Caco-2 (cell line): Measurements from ENCODE around the gene KCNA3. TPM values are rescaled to one million over a fixed set of nuclear protein-coding genes. Genes with fewer than 3 reads are reported as not detected.

Experiments
- Bru-seq: library from RNA; stranded (reverse); fragments of 400-500 nt; gene quantifications from one replicate; lab custom pipeline; 2021; lab: Mats Ljungman, UMichigan
- BruChase-seq, 2 experiments: library from RNA; stranded (reverse); fragments of 400-500 nt; gene quantifications; one replicate each; lab custom pipeline; 2021; lab: Mats Ljungman, UMichigan
- BruUV-seq: library from RNA; stranded (reverse); fragments of 400-500 nt; replicated peaks from 2 replicates; lab custom pipeline; 2021; lab: Mats Ljungman, UMichigan
- CTCF ChIA-PET: fragments of 300-600 bp; sonication (Branson Sonifier 250); formaldehyde crosslinking; loops from one replicate; lab custom pipeline; 2022; ENCODE audit warnings: antibody characterized with exemption; lab: Charles Lee
- POLR2A ChIA-PET: fragments of 300-600 bp; sonication (Branson Sonifier 250); formaldehyde crosslinking; loops from one replicate; lab custom pipeline; 2022; ENCODE audit warnings: antibody characterized with exemption; lab: Charles Lee
- DNase-seq, 2 experiments: peaks; one replicate each; pipeline versions ENCODE4 v3.0.0 to v3.0.0-alpha.2; 2020 to 2022
- H3K27me3 ChIP-seq: replicated peaks from 2 replicates; pipeline ENCODE4 v1.6.0; 2011; ENCODE audit warnings: low read length; ENCODE audit not compliant: control insufficient read depth, insufficient read depth
- H3K36me3 ChIP-seq: 2 replicates; pipeline ENCODE4 v1.5.1; 2011; ENCODE audit warnings: low read length; ENCODE audit not compliant: control insufficient read depth, insufficient read depth
- H3K4me1 ChIP-seq: fragments of 250-450 bp; sonication (Bioruptor Pico); 2 replicates; pipeline ENCODE4 v1.5.1; 2020; ENCODE audit warnings: mild to moderate bottlenecking
- H3K4me3 ChIP-seq: 2 replicates; pipeline ENCODE4 v1.5.1; 2011; ENCODE audit warnings: low read depth, mild to moderate bottlenecking, control low read depth, low read length
- H3K9me3 ChIP-seq: fragments of 250-450 bp; sonication (Bioruptor Pico); 2 replicates; pipeline ENCODE4 v1.5.1; 2020; ENCODE audit warnings: mild to moderate bottlenecking, moderate library complexity
- H3K27ac Mint-ChIP-seq: one replicate; pipeline ENCODE4 v1.8.0; 2022; ENCODE audit warnings: mixed read lengths; ENCODE audit not compliant: unreplicated experiment
- H3K27me3 Mint-ChIP-seq: one replicate; pipeline ENCODE4 v1.8.0; 2022; ENCODE audit warnings: mixed read lengths; ENCODE audit not compliant: insufficient read depth, unreplicated experiment
- H3K36me3 Mint-ChIP-seq: one replicate; pipeline ENCODE4 v1.8.0; 2022; ENCODE audit warnings: mild to moderate bottlenecking, mixed read lengths; ENCODE audit not compliant: insufficient read depth, unreplicated experiment
- H3K4me1 Mint-ChIP-seq: one replicate; pipeline ENCODE4 v1.8.0; 2022; ENCODE audit warnings: low read depth, mixed read lengths; ENCODE audit not compliant: unreplicated experiment
- H3K4me3 Mint-ChIP-seq: one replicate; pipeline ENCODE4 v1.8.0; 2022; ENCODE audit warnings: mild to moderate bottlenecking, moderate library complexity, mixed read lengths; ENCODE audit not compliant: unreplicated experiment
- H3K9me3 Mint-ChIP-seq: one replicate; pipeline ENCODE4 v1.8.0; 2022; ENCODE audit warnings: mixed read lengths; ENCODE audit not compliant: unreplicated experiment
- CTCF ChIP-seq, 2 experiments: fragments of 200-600 bp in 1 of 2; IDR thresholded peaks; 1 replicate in 1 of 2; 2 replicates in 1 of 2; pipeline versions ENCODE4 v1.5.1 to v1.8.0; 2011 to 2022; ENCODE audit warnings: antibody characterized with exemption in 1 of 2, control low read depth in 1 of 2, inconsistent platforms in 1 of 2, low read depth in 1 of 2, low read length in 1 of 2, mild to moderate bottlenecking in 1 of 2, moderate library complexity in 1 of 2; ENCODE audit not compliant: insufficient read depth in 1 of 2, severe bottlenecking in 1 of 2, unreplicated experiment in 1 of 2
- intact Hi-C: fragments of 100-400 bp; cut with micrococcal nuclease; formaldehyde crosslinking; loops from one replicate; pipeline ENCODE4 v1.10.0; 2022; ENCODE audit not compliant: unreplicated experiment
- long read RNA-seq: library from polyadenylated mRNA; stranded (forward); transcript quantifications from one replicate; pipeline ENCODE4 v2.0.0, GENCODE V29; 2022
- total RNA-seq: library from RNA; stranded (reverse); gene quantifications from 2 replicates; pipeline ENCODE4 v1.2.3, GENCODE V29; 2022

KCNA3 gene
- total RNA-seq (not detected in 2 replicates), Bru-seq, nascent RNA (not detected), BruChase-seq, experiment 1, labeled RNA remaining after a 2-hour chase (not detected), BruChase-seq, experiment 2, labeled RNA remaining after a 6-hour chase (not detected)
- long read RNA-seq = 0 reads

GRCh38 chr1:110674337-110675059 is at the start of gene KCNA3:
Gene KCNA3, minus strand, starts transcription at chr1:110674940. Its CDS starts 131 bp downstream, at chr1:110674809.
- no TSS peak for BruUV-seq
- Histone ChIP-seq H3K9me3 (no peaks in the 10 kb centered on the region), H3K27me3 (no peaks in the 10 kb centered on the region), H3K4me1 (no peaks in the 10 kb centered on the region), H3K4me3 (no peak within 1 kb of the TSS), H3K36me3 (no peaks in the 10 kb centered on the region)
- intact Hi-C loops = no loop called here
- H3K4me1 Mint-ChIP-seq = no peaks in the 10 kb centered on the region
- POLR2A ChIA-PET = no interaction called here
- no peak within 1 kb of the TSS for H3K27ac Mint-ChIP-seq
- CTCF ChIA-PET = no interaction called here
- no peaks in the 10 kb centered on the region for H3K36me3 Mint-ChIP-seq
- no peak within 1 kb of the TSS for H3K4me3 Mint-ChIP-seq
- no peak for TF ChIP-seq CTCF (IDR thresholded peaks at IDR 0.05; ENCODE audit: insufficient read depth in 1 of 2, low read depth in 1 of 2, low read length in 1 of 2, severe bottlenecking in 1 of 2, unreplicated experiment in 1 of 2)
- no peak for DNase-seq
- peaks cover 5% of the 10 kb centered on the region for H3K27me3 Mint-ChIP-seq
- no peaks in the 10 kb centered on the region for H3K9me3 Mint-ChIP-seq

DNA sequence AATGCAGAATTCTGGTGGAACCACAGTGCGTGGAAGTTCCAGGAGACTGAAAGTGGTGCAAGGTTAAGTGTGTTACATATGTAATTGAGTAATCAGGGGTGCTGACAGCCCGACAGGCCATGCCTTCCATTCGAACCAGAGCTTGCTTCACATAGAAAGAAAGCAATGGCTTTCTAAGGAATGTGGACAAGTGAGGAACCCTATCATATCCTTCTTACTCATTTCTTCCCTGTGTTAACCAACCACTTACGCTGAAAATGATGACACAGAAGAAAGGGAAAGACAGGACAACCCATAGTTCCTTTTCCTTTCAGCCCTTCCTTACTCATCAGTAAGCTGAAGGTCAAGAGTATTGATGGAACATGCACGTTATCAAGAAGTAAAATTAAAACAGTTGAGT is 48.1 kb upstream of the KCNA3 start:
- Mint-ChIP-seq H3K4me3 (no peak overlapping the region), H3K9me3 (no peaks in the 10 kb centered on the region), H3K27me3 (peaks cover 23% of the 10 kb centered on the region), H3K27ac (no peak overlapping the region), H3K4me1 (no peaks in the 10 kb centered on the region), H3K36me3 (no peaks in the 10 kb centered on the region)
- Histone ChIP-seq H3K9me3 (no peaks in the 10 kb centered on the region), H3K4me1 (no peaks in the 10 kb centered on the region), H3K36me3 (no peaks in the 10 kb centered on the region), H3K4me3 (no peak overlapping the region), H3K27me3 (no peaks in the 10 kb centered on the region; the same call in 1 of the 2 replicates)
- BruUV-seq = no TSS peak
- DNase-seq = no peak
- intact Hi-C loops = no loop called here
- TF ChIP-seq CTCF (IDR thresholded peaks at IDR 0.05; ENCODE audit: insufficient read depth in 1 of 2, low read depth in 1 of 2, low read length in 1 of 2, severe bottlenecking in 1 of 2, unreplicated experiment in 1 of 2) = no peak
- POLR2A ChIA-PET = no interaction called here
- CTCF ChIA-PET = no interaction called here

GRCh38 chr1:110719908-110720307 is 45.2 kb upstream of the KCNA3 start:
- H3K27me3 Mint-ChIP-seq = peaks cover 19% of the 10 kb centered on the region
- CTCF ChIA-PET = no interaction called here

More at GRCh38 chr1:110719908-110720307, 45.2 kb upstream of the KCNA3 start:
- no peak for TF ChIP-seq CTCF (IDR thresholded peaks at IDR 0.05; ENCODE audit: insufficient read depth in 1 of 2, low read depth in 1 of 2, low read length in 1 of 2, severe bottlenecking in 1 of 2, unreplicated experiment in 1 of 2)
- DNase-seq = no peak
- Mint-ChIP-seq H3K27ac (no peak overlapping the region), H3K4me1 (no peaks in the 10 kb centered on the region), H3K36me3 (no peaks in the 10 kb centered on the region), H3K4me3 (no peak overlapping the region), H3K9me3 (no peaks in the 10 kb centered on the region)
- Histone ChIP-seq H3K9me3 (no peaks in the 10 kb centered on the region), H3K4me1 (no peaks in the 10 kb centered on the region), H3K36me3 (no peaks in the 10 kb centered on the region), H3K4me3 (no peak overlapping the region), H3K27me3 (no peaks in the 10 kb centered on the region; the same call in 1 of the 2 replicates)
- intact Hi-C loops = no loop called here
- POLR2A ChIA-PET = no interaction called here
- BruUV-seq = no TSS peak
